Duodenal mucosa (tissue), 2 donors: Measurements from ENCODE around the gene EFHD1.
A peak's percentile ranks its signal among the peaks of the same experiment; 100 is the strongest.
"Not testable (repeated sequence)": the region's sequence is repeated elsewhere in the genome, so short reads cannot be mapped to it uniquely, and the experiment has no call there.

Experiments
- H3K27ac ChIP-seq: one replicate; pipeline ENCODE4 v1.7.0; 2013; ENCODE audit warnings: low read depth, low read length
- H3K27me3 ChIP-seq, 2 donors: one replicate each; pipeline ENCODE4 v1.7.0; 2013; ENCODE audit warnings: low read length in 2 of 2, control low read depth in 1 of 2; ENCODE audit not compliant: insufficient read depth in 2 of 2, control insufficient read depth in 1 of 2
- H3K36me3 ChIP-seq, 2 donors: one replicate each; pipeline ENCODE4 v1.7.0; 2013; ENCODE audit warnings: low read length in 2 of 2, control low read depth in 1 of 2; ENCODE audit not compliant: insufficient read depth in 2 of 2, control insufficient read depth in 1 of 2
- H3K4me1 ChIP-seq, 2 donors: one replicate each; pipeline ENCODE4 v1.7.0; 2013; ENCODE audit warnings: low read length in 2 of 2, control low read depth in 1 of 2; ENCODE audit not compliant: insufficient read depth in 2 of 2, control insufficient read depth in 1 of 2
- H3K4me3 ChIP-seq, 2 donors: one replicate each; pipeline ENCODE4 v1.7.0; 2013; ENCODE audit warnings: low read length in 2 of 2, low read depth in 1 of 2
- H3K9ac ChIP-seq, 2 donors: one replicate each; pipeline ENCODE4 v1.7.0; 2013; ENCODE audit warnings: low read length in 2 of 2, low read depth in 1 of 2
- H3K9me3 ChIP-seq, 2 donors: one replicate each; pipeline ENCODE4 v1.7.0; 2013; ENCODE audit warnings: low read length in 2 of 2, control low read depth in 1 of 2; ENCODE audit not compliant: control insufficient read depth in 1 of 2

EFHD1 gene

GRCh38 chr2:232688201-232688600, 54.8 kb downstream of the EFHD1 start:
- Histone ChIP-seq H3K9me3 (peaks cover 0 to 3% of the 10 kb centered on the region in 2 donors), H3K36me3 (no peaks in the 10 kb centered on the region), H3K27me3 (no peaks in the 10 kb centered on the region), H3K9ac (no peak overlapping the region), H3K4me1 (no peaks in the 10 kb centered on the region), H3K27ac (no peak overlapping the region), H3K4me3 (no peak overlapping the region)

- Histone ChIP-seq H3K27ac (no peak overlapping the region), H3K27me3 (no peaks in the 10 kb centered on the region), H3K9ac (no peak overlapping the region), H3K4me1 (no peaks in the 10 kb centered on the region), H3K36me3 (no peaks in the 10 kb centered on the region), H3K9me3 (peaks cover 0 to 3% of the 10 kb centered on the region in 2 donors), H3K4me3 (no peak overlapping the region)
These were observed 55.9 kb downstream of the EFHD1 start for GRCh38 chr2:232689152-232689910.

GRCh38 chr2:232691117-232691516, 57.7 kb downstream of the EFHD1 start:
- H3K27me3 ChIP-seq, H3K4me1 ChIP-seq, H3K36me3 ChIP-seq, H3K4me3 ChIP-seq, H3K27ac ChIP-seq, H3K9me3 ChIP-seq, H3K9ac ChIP-seq: not testable (repeated sequence)

GRCh38 chr2:232693344-232693743, 59.9 kb downstream of the EFHD1 start:
- peaks cover 6 to 7% of the 10 kb centered on the region in 2 donors for H3K4me1 ChIP-seq
- H3K4me3 ChIP-seq = no peak overlapping the region
- no peak overlapping the region for H3K27ac ChIP-seq
- H3K27me3 ChIP-seq = no peaks in the 10 kb centered on the region
- peaks cover 0 to 3% of the 10 kb centered on the region in 2 donors for H3K9me3 ChIP-seq
- no peak overlapping the region for H3K9ac ChIP-seq
- no peaks in the 10 kb centered on the region for H3K36me3 ChIP-seq

- peak overlapping the region; percentile 93 for H3K27ac ChIP-seq
These were observed 63.2 kb downstream of the EFHD1 start for GRCh38 chr2:232696609-232697058.

GRCh38 chr2:232697059-232697806, 63.8 kb downstream of the EFHD1 start, which contains the start of gene GIGYF2:
Gene GIGYF2 (plus strand): TSS chr2:232697331. CDS start chr2:232735198, 37,867 bp downstream.
- H3K27ac ChIP-seq = peak within 1 kb of the TSS; percentile 93
- H3K9me3 ChIP-seq = no peaks in the 10 kb centered on the region
- peak within 1 kb of the TSS; percentile 85 to 87 for H3K9ac ChIP-seq
- H3K4me1 ChIP-seq = peaks cover 23 to 26% of the 10 kb centered on the region in 2 donors
- H3K27me3 ChIP-seq = no peaks in the 10 kb centered on the region
- H3K36me3 ChIP-seq = no peaks in the 10 kb centered on the region
- H3K4me3 ChIP-seq = peak within 1 kb of the TSS; percentile 79 to 85

More at GRCh38 chr2:232696609-232697058, 63.2 kb downstream of the EFHD1 start:
- H3K9me3 ChIP-seq = no peaks in the 10 kb centered on the region
- no peaks in the 10 kb centered on the region for H3K36me3 ChIP-seq
- H3K27me3 ChIP-seq = no peaks in the 10 kb centered on the region
- peak overlapping the region; percentile 79 to 85 for H3K4me3 ChIP-seq
- H3K9ac ChIP-seq = peak overlapping the region; percentile 28 to 85
- peaks cover 23 to 26% of the 10 kb centered on the region in 2 donors for H3K4me1 ChIP-seq

- Histone ChIP-seq H3K27ac (peak overlapping the region; percentile 93), H3K4me3 (peak overlapping the region; percentile 79 to 85), H3K9ac (peak overlapping the region; percentile 85 to 87), H3K9me3 (no peaks in the 10 kb centered on the region), H3K36me3 (no peaks in the 10 kb centered on the region), H3K4me1 (peaks cover 23 to 26% of the 10 kb centered on the region in 2 donors), H3K27me3 (no peaks in the 10 kb centered on the region)
These were observed 64.4 kb downstream of the EFHD1 start for GRCh38 chr2:232697807-232698110.

- Histone ChIP-seq H3K27ac (no peak overlapping the region), H3K9me3 (no peaks in the 10 kb centered on the region), H3K4me1 (peaks cover 23 to 26% of the 10 kb centered on the region in 2 donors), H3K27me3 (no peaks in the 10 kb centered on the region), H3K4me3 (peak overlapping the region; percentile 79 to 85), H3K9ac (peak overlapping the region; percentile 85 to 87), H3K36me3 (peaks cover 0 to 4% of the 10 kb centered on the region in 2 donors)
These were observed 65.2 kb downstream of the EFHD1 start for GRCh38 chr2:232698556-232699091.

GRCh38 chr2:232699110-232699509, 65.7 kb downstream of the EFHD1 start:
- no peak overlapping the region for H3K27ac ChIP-seq
- peak overlapping the region in 1 of 2 donors; percentile 85 for H3K9ac ChIP-seq
- H3K27me3 ChIP-seq = no peaks in the 10 kb centered on the region
- H3K36me3 ChIP-seq = peaks cover 4 to 9% of the 10 kb centered on the region in 2 donors
- H3K4me3 ChIP-seq = peak overlapping the region; percentile 18 to 32
- H3K9me3 ChIP-seq = no peaks in the 10 kb centered on the region
- peaks cover 23 to 26% of the 10 kb centered on the region in 2 donors for H3K4me1 ChIP-seq

- Histone ChIP-seq H3K36me3 (peaks cover 4 to 13% of the 10 kb centered on the region in 2 donors), H3K9ac (no peak overlapping the region), H3K4me3 (no peak overlapping the region), H3K27me3 (no peaks in the 10 kb centered on the region), H3K27ac (no peak overlapping the region), H3K9me3 (no peaks in the 10 kb centered on the region), H3K4me1 (peaks cover 23 to 26% of the 10 kb centered on the region in 2 donors)
These were observed 66.8 kb downstream of the EFHD1 start for GRCh38 chr2:232700154-232700553.
